ENCODE results near the gene ASB2. TPM values are rescaled to one million over a fixed set of nuclear protein-coding genes. Genes with fewer than 3 reads are reported as not detected.

The ASB2 gene
- total RNA-seq, 2 experiments from 2014 or later, result 15.8 to 17.0 TPM

- Mint-ChIP-seq H3K36me3 (ENCODE audit: low read depth) (no peaks in the 10 kb centered on the region), H3K27ac (no peak overlapping the region), H3K9me3 (ENCODE audit: insufficient read depth) (no peaks in the 10 kb centered on the region), H3K4me1 (ENCODE audit: low read depth) (peaks cover 18% of the 10 kb centered on the region), H3K4me3 (no peak overlapping the region), H3K27me3 (ENCODE audit: low read depth) (no peaks in the 10 kb centered on the region)
- DNase-seq (no peak), ATAC-seq (no peak)
- ChIA-PET POLR2A (no interaction called here), CTCF (interaction anchor here (3.4 to 4.5 kb wide), 2 partner anchors 10 to 51 kb away, joined by 25 to 45 read pairs; no protein-coding TSS in a partner anchor)
These were observed 13.6 kb upstream of the ASB2 start for GRCh38 chr14:93989939-93990338.

- H3K4me3 Mint-ChIP-seq, result no peak overlapping the region
- no peaks in the 10 kb centered on the region for H3K9me3 Mint-ChIP-seq (ENCODE audit: insufficient read depth)
- ChIA-PET POLR2A (no interaction called here), CTCF (no interaction called here)
- DNase-seq, result no peak
- H3K27ac Mint-ChIP-seq, result no peak overlapping the region
- H3K4me1 Mint-ChIP-seq (ENCODE audit: low read depth), result peaks cover 6% of the 10 kb centered on the region
- no peak for ATAC-seq
- no peaks in the 10 kb centered on the region for H3K27me3 Mint-ChIP-seq (ENCODE audit: low read depth)
- no peaks in the 10 kb centered on the region for H3K36me3 Mint-ChIP-seq (ENCODE audit: low read depth)
These were observed 11.6 kb upstream of the ASB2 start for GRCh38 chr14:93987815-93988476.

- DNase-seq (no peak), ATAC-seq (no peak)
- ChIA-PET POLR2A (no interaction called here), CTCF (interaction anchor here (1.4 kb wide), 1 partner anchor 47 kb away, joined by 4 read pairs; no protein-coding TSS in a partner anchor)
- Mint-ChIP-seq H3K27ac (no peak overlapping the region), H3K36me3 (ENCODE audit: low read depth) (no peaks in the 10 kb centered on the region), H3K27me3 (ENCODE audit: low read depth) (no peaks in the 10 kb centered on the region), H3K4me1 (ENCODE audit: low read depth) (peaks cover 2% of the 10 kb centered on the region), H3K4me3 (no peak overlapping the region), H3K9me3 (ENCODE audit: insufficient read depth) (no peaks in the 10 kb centered on the region)
These were observed 11.0 kb upstream of the ASB2 start for GRCh38 chr14:93987376-93987775.

- DNase-seq (no peak), ATAC-seq (no peak)
- Mint-ChIP-seq H3K27ac (no peak overlapping the region), H3K4me1 (ENCODE audit: low read depth) (peaks cover 2% of the 10 kb centered on the region), H3K36me3 (ENCODE audit: low read depth) (no peaks in the 10 kb centered on the region), H3K4me3 (no peak overlapping the region), H3K9me3 (ENCODE audit: insufficient read depth) (no peaks in the 10 kb centered on the region), H3K27me3 (ENCODE audit: low read depth) (no peaks in the 10 kb centered on the region)
- POLR2A ChIA-PET, result no interaction called here
- CTCF ChIA-PET, result interaction anchor here (0.9 to 1.4 kb wide), 2 partner anchors 14 to 47 kb away, joined by 3 to 4 read pairs; no protein-coding TSS in a partner anchor
These were observed 10.6 kb upstream of the ASB2 start for GRCh38 chr14:93986955-93987354.

- ChIA-PET POLR2A (interaction anchor here (1.4 kb wide), 1 partner anchor 25 kb away, joined by 4 read pairs; no protein-coding TSS in a partner anchor), CTCF (interaction anchor here (0.7 to 5.6 kb wide), 7 partner anchors 10 to 151 kb away, joined by 3 to 40 read pairs (median 4); no protein-coding TSS in a partner anchor)
- Mint-ChIP-seq H3K4me3 (no peak overlapping the region), H3K27me3 (ENCODE audit: low read depth) (no peaks in the 10 kb centered on the region), H3K4me1 (ENCODE audit: low read depth) (peaks cover 13% of the 10 kb centered on the region), H3K36me3 (ENCODE audit: low read depth) (peaks cover 5% of the 10 kb centered on the region), H3K9me3 (ENCODE audit: insufficient read depth) (no peaks in the 10 kb centered on the region), H3K27ac (no peak overlapping the region)
- DNase-seq (no peak), ATAC-seq (no peak)
These were observed 8.6 kb upstream of the ASB2 start for GRCh38 chr14:93984987-93985410.

GRCh38 chr14:93984070-93984469, 7.7 kb upstream of the ASB2 start:
- Mint-ChIP-seq H3K4me3 (no peak overlapping the region), H3K4me1 (ENCODE audit: low read depth) (peaks cover 18% of the 10 kb centered on the region), H3K9me3 (ENCODE audit: insufficient read depth) (no peaks in the 10 kb centered on the region), H3K27me3 (ENCODE audit: low read depth) (no peaks in the 10 kb centered on the region), H3K27ac (no peak overlapping the region), H3K36me3 (ENCODE audit: low read depth) (peaks cover 9% of the 10 kb centered on the region)
- DNase-seq, result no peak
- CTCF ChIA-PET, result interaction anchor here (1.0 to 5.6 kb wide), 5 partner anchors 12 to 44 kb away, joined by 3 to 40 read pairs (median 22); partner anchors contain the start of gene CCDC197
- ATAC-seq, result no peak
- POLR2A ChIA-PET, result interaction anchor here (1.1 to 1.4 kb wide), 3 partner anchors 14 to 24 kb away, joined by 4 to 5 read pairs (median 5); no protein-coding TSS in a partner anchor

- ChIA-PET POLR2A (interaction anchor here (0.7 to 2.0 kb wide), 8 partner anchors 9 to 43 kb away, joined by 3 to 10 read pairs (median 4); no protein-coding TSS in a partner anchor), CTCF (interaction anchor here (0.7 to 5.6 kb wide), 7 partner anchors 9 to 43 kb away, joined by 3 to 40 read pairs (median 6); no protein-coding TSS in a partner anchor)
- Mint-ChIP-seq H3K4me1 (ENCODE audit: low read depth) (peaks cover 35% of the 10 kb centered on the region), H3K36me3 (ENCODE audit: low read depth) (peaks cover 21% of the 10 kb centered on the region), H3K27ac (no peak overlapping the region), H3K27me3 (ENCODE audit: low read depth) (no peaks in the 10 kb centered on the region), H3K4me3 (no peak overlapping the region), H3K9me3 (ENCODE audit: insufficient read depth) (peaks cover 7% of the 10 kb centered on the region)
- ATAC-seq (no peak), DNase-seq (no peak)
These were observed 6.0 kb upstream of the ASB2 start for GRCh38 chr14:93982230-93983007.

GRCh38 chr14:93981316-93982229, 5.2 kb upstream of the ASB2 start:
- CTCF ChIA-PET, result interaction anchor here (0.7 to 5.6 kb wide), 6 partner anchors 8 to 42 kb away, joined by 3 to 40 read pairs (median 4); no protein-coding TSS in a partner anchor
- Mint-ChIP-seq H3K27me3 (ENCODE audit: low read depth) (no peaks in the 10 kb centered on the region), H3K9me3 (ENCODE audit: insufficient read depth) (peaks cover 15% of the 10 kb centered on the region), H3K4me3 (no peak overlapping the region), H3K4me1 (ENCODE audit: low read depth) (peaks cover 43% of the 10 kb centered on the region), H3K36me3 (ENCODE audit: low read depth) (peaks cover 29% of the 10 kb centered on the region), H3K27ac (no peak overlapping the region)
- ATAC-seq (no peak), DNase-seq (no peak)
- POLR2A ChIA-PET, result interaction anchor here (0.7 to 2.0 kb wide), 5 partner anchors 10 to 23 kb away, joined by 3 to 10 read pairs (median 4); no protein-coding TSS in a partner anchor

GRCh38 chr14:93980456-93981201, 4.3 kb upstream of the ASB2 start:
- Mint-ChIP-seq H3K4me1 (ENCODE audit: low read depth) (peaks cover 53% of the 10 kb centered on the region), H3K36me3 (ENCODE audit: low read depth) (peaks cover 35% of the 10 kb centered on the region), H3K27ac (peak overlapping the region; percentile 1), H3K4me3 (no peak overlapping the region), H3K27me3 (ENCODE audit: low read depth) (no peaks in the 10 kb centered on the region), H3K9me3 (ENCODE audit: insufficient read depth) (peaks cover 16% of the 10 kb centered on the region)
- ATAC-seq (no peak), DNase-seq (no peak)
- ChIA-PET POLR2A (interaction anchor here (2.0 kb wide), 1 partner anchor 9 kb away, joined by 8 read pairs; no protein-coding TSS in a partner anchor), CTCF (interaction anchor here (1.5 to 5.6 kb wide), 4 partner anchors 9 to 41 kb away, joined by 6 to 40 read pairs (median 24); no protein-coding TSS in a partner anchor)

- Mint-ChIP-seq H3K9me3 (ENCODE audit: insufficient read depth) (peaks cover 16% of the 10 kb centered on the region), H3K36me3 (ENCODE audit: low read depth) (peaks cover 40% of the 10 kb centered on the region)
These were observed 2.4 kb upstream of the ASB2 start for GRCh38 chr14:93978735-93979134.

More at GRCh38 chr14:93978735-93979134, 2.4 kb upstream of the ASB2 start:
- CTCF ChIA-PET, result interaction anchor here (0.7 to 13.0 kb wide), 16 partner anchors 10 to 158 kb away, joined by 3 to 366 read pairs (median 4); partner anchors contain the start of gene CCDC197
- H3K27me3 Mint-ChIP-seq (ENCODE audit: low read depth), result no peaks in the 10 kb centered on the region
- POLR2A ChIA-PET, result interaction anchor here (0.9 to 11.5 kb wide), 6 partner anchors 17 to 76 kb away, joined by 3 to 303 read pairs (median 4); partner anchors contain the start of gene CCDC197
- peaks cover 69% of the 10 kb centered on the region for H3K4me1 Mint-ChIP-seq (ENCODE audit: low read depth)
- H3K27ac Mint-ChIP-seq, result peak overlapping the region; percentile 82
- no peak for DNase-seq
- peak overlapping the region; percentile 36 for H3K4me3 Mint-ChIP-seq
- peak; percentile 38 for ATAC-seq
